Common myeloid progenitor, CD34-positive (primary cell): ENCODE measurements around the gene KCNA2.

Experiments
- CTCF ChIA-PET: fragments of 350-600 bp; sonication (Branson Sonifier 250); formaldehyde crosslinking; loops from one replicate; lab custom pipeline; 2021; ENCODE audit warnings: antibody characterized with exemption; lab: Charles Lee
- POLR2A ChIA-PET: fragments of 350-600 bp; sonication (Branson Sonifier 250); formaldehyde crosslinking; loops from one replicate; lab custom pipeline; 2021; ENCODE audit warnings: antibody characterized with exemption; lab: Charles Lee
- DNase-seq, 3 donors: peaks; one replicate each; pipeline versions ENCODE4 v3.0.0 to v3.0.0-alpha.2; 2013
- H3K27ac ChIP-seq, 2 experiments: 1 replicate in 1 of 2; 2 replicates in 1 of 2; pipeline ENCODE4 v1.7.0; 2013; ENCODE audit warnings: inconsistent platforms in 2 of 2, low read length in 2 of 2, mild to moderate bottlenecking in 2 of 2, low read depth in 1 of 2, moderate library complexity in 1 of 2; ENCODE audit not compliant: severe bottlenecking in 2 of 2, insufficient read depth in 1 of 2, poor library complexity in 1 of 2
- H3K27me3 ChIP-seq, 5 experiments: replicated peaks in 2 of 5; 1 replicate in 3 of 5; 2 replicates in 2 of 5; pipeline versions ENCODE4 v1.6.1 to v1.7.0; 2013; ENCODE audit warnings: low read length in 4 of 5, mild to moderate bottlenecking in 2 of 5, moderate library complexity in 2 of 5, inconsistent platforms in 1 of 5; ENCODE audit not compliant: insufficient read depth in 5 of 5, control insufficient read depth in 4 of 5
- H3K36me3 ChIP-seq, 4 experiments: 1 replicate in 2 of 4; 2 replicates in 2 of 4; pipeline versions ENCODE4 v1.6.1 to v1.7.0; 2013; ENCODE audit warnings: low read length in 3 of 4, control low read depth in 1 of 4, mild to moderate bottlenecking in 1 of 4; ENCODE audit not compliant: control insufficient read depth in 4 of 4, insufficient read depth in 4 of 4
- H3K4me1 ChIP-seq, 4 experiments: 1 replicate in 3 of 4; 2 replicates in 1 of 4; pipeline versions ENCODE4 v1.6.1 to v1.7.1; 2013; ENCODE audit warnings: low read length in 3 of 4, mild to moderate bottlenecking in 3 of 4, control low read depth in 1 of 4, inconsistent platforms in 1 of 4, moderate library complexity in 1 of 4; ENCODE audit not compliant: control insufficient read depth in 4 of 4, insufficient read depth in 4 of 4; ENCODE audit errors: control extremely low read depth in 1 of 4
- H3K4me3 ChIP-seq, 7 experiments: 1 replicate in 4 of 7; 2 replicates in 3 of 7; pipeline versions ENCODE4 v1.5.1 to v1.7.0; 2013; ENCODE audit warnings: mild to moderate bottlenecking in 7 of 7, low read length in 6 of 7, moderate library complexity in 6 of 7, inconsistent platforms in 2 of 7, low read depth in 2 of 7, control low read depth in 1 of 7; ENCODE audit not compliant: insufficient read depth in 4 of 7, control insufficient read depth in 1 of 7; ENCODE audit errors: extremely low read depth in 1 of 7
- H3K9me3 ChIP-seq, 5 experiments: 1 replicate in 4 of 5; 2 replicates in 1 of 5; pipeline versions ENCODE4 v1.6.1 to v1.7.1; 2013; ENCODE audit warnings: low read length in 4 of 5, mild to moderate bottlenecking in 2 of 5, inconsistent platforms in 1 of 5, low read depth in 1 of 5, moderate library complexity in 1 of 5; ENCODE audit not compliant: control insufficient read depth in 4 of 5, insufficient read depth in 2 of 5; ENCODE audit errors: control extremely low read depth in 1 of 5
- WGBS: methylation state at CpG from one replicate; pipeline ENCODE4 v1.1.5; 2013; ENCODE audit not compliant: insufficient coverage; 5-methylcytosine and 5-hydroxymethylcytosine counted together

The KCNA2 gene

GRCh38 chr1:110604586-110605148 is 1.5 kb downstream of the KCNA2 start:
- Histone ChIP-seq H3K4me1 (peaks cover 0 to 22% (median 17%) of the 10 kb centered on the region in 4 experiments), H3K4me3 (no peak overlapping the region), H3K27me3 (peaks cover 0 to 64% (median 40%) of the 10 kb centered on the region in 5 experiments), H3K27ac (no peak overlapping the region), H3K36me3 (no peaks in the 10 kb centered on the region), H3K9me3 (no peaks in the 10 kb centered on the region)
- ChIA-PET CTCF (interaction anchor here (1.0 to 5.6 kb wide), 6 partner anchors 9 to 78 kb away, joined by 3 to 35 read pairs (median 9); no protein-coding TSS in a partner anchor), POLR2A (no interaction called here)
- 89% methylated on average over 8 of the region's 9 CpGs for WGBS
- DNase-seq, result no peak

- no peaks in the 10 kb centered on the region for H3K9me3 ChIP-seq
- H3K4me3 ChIP-seq, result no peak overlapping the region
- 94% methylated on average over 3 of the region's 3 CpGs for WGBS
- peaks cover 0 to 48% (median 37%) of the 10 kb centered on the region in 5 experiments for H3K27me3 ChIP-seq
- ChIA-PET CTCF (interaction anchor here (0.7 to 2.3 kb wide), 4 partner anchors 13 to 76 kb away, joined by 3 to 6 read pairs (median 4); no protein-coding TSS in a partner anchor), POLR2A (no interaction called here)
- peaks cover 0 to 22% (median 17%) of the 10 kb centered on the region in 4 experiments for H3K4me1 ChIP-seq
- H3K36me3 ChIP-seq, result no peaks in the 10 kb centered on the region
- DNase-seq, result no peak
- no peak overlapping the region for H3K27ac ChIP-seq
These were observed 3.1 kb downstream of the KCNA2 start for GRCh38 chr1:110603058-110603457.

- no peaks in the 10 kb centered on the region for H3K36me3 ChIP-seq
- 96% methylated on average over 4 of the region's 4 CpGs for whole genome bisulfite sequencing
- no peak for DNase-seq
- peaks cover 0 to 42% (median 34%) of the 10 kb centered on the region in 5 experiments for H3K27me3 ChIP-seq
- no peaks in the 10 kb centered on the region for H3K9me3 ChIP-seq
- ChIA-PET CTCF (interaction anchor here (0.7 to 2.3 kb wide), 5 partner anchors 14 to 76 kb away, joined by 3 to 6 read pairs (median 4); no protein-coding TSS in a partner anchor), POLR2A (no interaction called here)
- H3K27ac ChIP-seq, result no peak overlapping the region
- H3K4me1 ChIP-seq, result peaks cover 0 to 18% (median 14%) of the 10 kb centered on the region in 4 experiments
- no peak overlapping the region for H3K4me3 ChIP-seq
These were observed 3.7 kb downstream of the KCNA2 start for GRCh38 chr1:110602466-110602865.

GRCh38 chr1:110601332-110601731 is 4.8 kb downstream of the KCNA2 start:
- ChIA-PET POLR2A (no interaction called here), CTCF (interaction anchor here (1.6 to 2.3 kb wide), 2 partner anchors 15 to 18 kb away, joined by 5 to 6 read pairs; no protein-coding TSS in a partner anchor)
- no peaks in the 10 kb centered on the region for H3K36me3 ChIP-seq
- 76% methylated on average over 3 of the region's 5 CpGs for WGBS
- H3K27me3 ChIP-seq, result peaks cover 0 to 38% (median 32%) of the 10 kb centered on the region in 5 experiments
- H3K27ac ChIP-seq, result no peak overlapping the region
- peaks cover 0 to 9% (median 6%) of the 10 kb centered on the region in 4 experiments for H3K4me1 ChIP-seq
- no peak overlapping the region for H3K4me3 ChIP-seq
- no peak for DNase-seq
- H3K9me3 ChIP-seq, result no peaks in the 10 kb centered on the region

GRCh38 chr1:110600716-110601115 is 5.4 kb downstream of the KCNA2 start:
- H3K4me1 ChIP-seq, result peaks cover 0 to 3% (median under 1%) of the 10 kb centered on the region in 4 experiments
- H3K9me3 ChIP-seq, result no peaks in the 10 kb centered on the region
- no peak overlapping the region for H3K27ac ChIP-seq
- WGBS, result 100% methylated on average over 3 of the region's 3 CpGs
- CTCF ChIA-PET, result interaction anchor here (1.6 to 2.3 kb wide), 2 partner anchors 16 to 19 kb away, joined by 5 to 6 read pairs; no protein-coding TSS in a partner anchor
- no peak overlapping the region for H3K4me3 ChIP-seq
- POLR2A ChIA-PET, result no interaction called here
- H3K36me3 ChIP-seq, result no peaks in the 10 kb centered on the region
- peaks cover 0 to 34% (median 26%) of the 10 kb centered on the region in 5 experiments for H3K27me3 ChIP-seq
- DNase-seq, result no peak

- WGBS, result 100% methylated on average over 4 of the region's 5 CpGs
- H3K36me3 ChIP-seq, result no peaks in the 10 kb centered on the region
- no peak for DNase-seq
- no peak overlapping the region for H3K27ac ChIP-seq
- ChIA-PET POLR2A (interaction anchor here (0.6 kb wide), 1 partner anchor 27 kb away, joined by 3 read pairs; no protein-coding TSS in a partner anchor), CTCF (interaction anchor here (1.2 to 1.5 kb wide), 2 partner anchors 12 to 30 kb away, joined by 3 to 4 read pairs; no protein-coding TSS in a partner anchor)
- H3K4me1 ChIP-seq, result no peaks in the 10 kb centered on the region
- no peaks in the 10 kb centered on the region for H3K9me3 ChIP-seq
- no peak overlapping the region for H3K4me3 ChIP-seq
- peaks cover 0 to 25% (median 2%) of the 10 kb centered on the region in 5 experiments for H3K27me3 ChIP-seq
These were observed 8.2 kb downstream of the KCNA2 start for GRCh38 chr1:110597966-110598365.

GRCh38 chr1:110596312-110596711 is 9.8 kb downstream of the KCNA2 start:
- DNase-seq, result no peak
- POLR2A ChIA-PET, result no interaction called here
- CTCF ChIA-PET, result interaction anchor here (3.0 kb wide), 1 partner anchor 9 kb away, joined by 13 read pairs; the partner anchor contains the start of gene KCNA2
- Histone ChIP-seq H3K36me3 (no peaks in the 10 kb centered on the region), H3K27me3 (peaks cover 0 to 26% (median 2%) of the 10 kb centered on the region in 5 experiments), H3K4me3 (no peak overlapping the region), H3K4me1 (no peaks in the 10 kb centered on the region), H3K27ac (no peak overlapping the region), H3K9me3 (no peaks in the 10 kb centered on the region)
- WGBS, result 100% methylated on average over 1 of the region's 2 CpGs
